DND-41 (cell line): ENCODE results near the gene SLC16A10.

ENCODE experiments used
- ATAC-seq: fragments of 200-7000 bp; cut with Tn5 transposase; 3 replicates; pipeline ENCODE4 v1.9.1; 2021; ENCODE audit warnings: low read depth; ENCODE audit not compliant: insufficient read depth
- DNase-seq: peaks from one replicate; pipeline ENCODE4 v3.0.0-alpha.2; 2020
- H2AFZ ChIP-seq: 2 replicates; pipeline ENCODE4 v1.6.0; 2012; ENCODE audit warnings: low read depth, low read length
- H3K27ac ChIP-seq: 2 replicates; pipeline ENCODE4 v1.5.1; 2012; ENCODE audit warnings: low read length, inconsistent platforms
- H3K27me3 ChIP-seq: fragments of 200-600 bp; sonication (generic); 2 replicates; pipeline ENCODE4 v1.6.0; 2012; ENCODE audit warnings: low read length, mild to moderate bottlenecking, inconsistent platforms; ENCODE audit not compliant: insufficient read depth, poor library complexity
- H3K36me3 ChIP-seq: 2 replicates; pipeline ENCODE4 v1.5.1; 2012; ENCODE audit warnings: low read length, inconsistent platforms; ENCODE audit not compliant: insufficient read depth
- H3K4me1 ChIP-seq: 2 replicates; pipeline ENCODE4 v1.5.1; 2012; ENCODE audit warnings: mild to moderate bottlenecking, low read length; ENCODE audit not compliant: insufficient read depth
- H3K4me2 ChIP-seq: 2 replicates; pipeline ENCODE4 v1.6.0; 2012; ENCODE audit warnings: mild to moderate bottlenecking, moderate library complexity, low read length, inconsistent platforms; ENCODE audit not compliant: insufficient read depth
- H3K4me3 ChIP-seq, 2 experiments: fragments of 200-600 bp in 1 of 2; shearing (Covaris generic) in 1 of 2; 2 replicates each; pipeline ENCODE4 v1.5.1; 2012 to 2016; ENCODE audit warnings: inconsistent platforms in 2 of 2, low read length in 2 of 2, mild to moderate bottlenecking in 2 of 2, low read depth in 1 of 2, moderate library complexity in 1 of 2
- H3K79me2 ChIP-seq: 2 replicates; pipeline ENCODE4 v1.6.0; 2012; ENCODE audit warnings: low read length, inconsistent platforms; ENCODE audit not compliant: insufficient read depth
- H3K9ac ChIP-seq: 2 replicates; pipeline ENCODE4 v1.6.0; 2012; ENCODE audit warnings: low read depth, mild to moderate bottlenecking, inconsistent platforms, low read length, moderate library complexity
- H3K9me3 ChIP-seq: 2 replicates; pipeline ENCODE4 v1.5.1; 2012; ENCODE audit warnings: low read length, moderate library complexity, mild to moderate bottlenecking, inconsistent platforms; ENCODE audit not compliant: insufficient read depth, severe bottlenecking
- H4K20me1 ChIP-seq: 2 replicates; pipeline ENCODE4 v1.6.0; 2012; ENCODE audit warnings: low read length; ENCODE audit not compliant: insufficient read depth
- EZH2 ChIP-seq: IDR thresholded peaks from 3 replicates; pipeline ENCODE4 v1.6.1; 2012; ENCODE audit warnings: borderline replicate concordance, low read depth, mild to moderate bottlenecking, moderate library complexity, low read length, inconsistent platforms; ENCODE audit not compliant: severe bottlenecking
- TF ChIP-seq, protein P1 (sequence below): IDR thresholded peaks from 2 replicates; pipeline ENCODE4 v1.5.1; 2012; ENCODE audit warnings: borderline replicate concordance, low read length, moderate library complexity, mild to moderate bottlenecking; ENCODE audit not compliant: poor library complexity, severe bottlenecking; ENCODE audit errors: extremely low read depth

The SLC16A10 gene

DNA sequence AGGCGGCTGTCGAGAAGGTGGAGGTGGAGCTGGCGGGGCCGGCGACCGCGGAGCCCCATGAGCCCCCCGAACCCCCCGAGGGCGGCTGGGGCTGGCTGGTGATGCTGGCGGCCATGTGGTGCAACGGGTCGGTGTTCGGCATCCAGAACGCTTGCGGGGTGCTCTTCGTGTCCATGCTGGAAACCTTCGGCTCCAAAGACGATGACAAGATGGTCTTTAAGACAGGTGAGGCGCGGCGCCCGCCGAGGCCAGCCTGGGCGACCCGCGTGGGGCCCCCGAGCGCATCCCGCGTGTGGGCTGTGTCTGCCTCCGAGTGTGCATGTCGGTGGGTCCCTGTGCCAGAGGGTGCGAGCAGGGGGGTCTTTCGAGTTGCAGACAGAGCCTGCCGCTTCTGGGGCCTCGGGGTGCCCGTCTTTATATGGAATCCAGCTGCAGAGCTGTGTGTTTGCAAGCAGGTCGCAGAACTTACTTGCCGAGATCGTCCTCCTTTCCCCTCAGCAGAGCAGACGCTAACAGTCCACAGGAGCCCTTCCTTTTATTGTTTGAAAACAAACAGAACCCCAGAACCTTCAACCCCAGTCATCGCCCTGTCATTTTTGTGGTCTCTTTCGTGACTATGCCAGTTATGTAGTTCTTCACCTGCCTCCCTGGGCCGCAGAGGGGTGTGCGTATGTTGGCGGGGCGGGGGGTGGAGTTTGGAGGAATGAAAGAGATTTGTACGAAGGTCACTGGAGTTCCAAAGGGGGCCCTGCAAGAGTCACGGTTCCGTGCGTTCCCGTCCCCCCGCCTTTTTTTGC, 766 bp downstream of the SLC16A10 start:
- Histone ChIP-seq H3K27ac (no peak overlapping the region; the same call in 1 of the 2 replicates), H4K20me1 (no peaks in the 10 kb centered on the region), H3K9ac (peak overlapping the region; percentile 60), H2AFZ (peak overlapping the region; percentile 98), H3K4me1 (peaks cover 27% of the 10 kb centered on the region), H3K4me3 (peak overlapping the region; percentile 45 to 84; a peak in 3 of 4 replicates), H3K36me3 (no peaks in the 10 kb centered on the region), H3K79me2 (no peaks in the 10 kb centered on the region), H3K27me3 (peaks cover 19% of the 10 kb centered on the region), H3K9me3 (no peaks in the 10 kb centered on the region), H3K4me2 (peak overlapping the region; percentile 91)
- DNase-seq (peak; percentile 59), ATAC-seq (peak; percentile 27)
- TF ChIP-seq, protein P1, sequence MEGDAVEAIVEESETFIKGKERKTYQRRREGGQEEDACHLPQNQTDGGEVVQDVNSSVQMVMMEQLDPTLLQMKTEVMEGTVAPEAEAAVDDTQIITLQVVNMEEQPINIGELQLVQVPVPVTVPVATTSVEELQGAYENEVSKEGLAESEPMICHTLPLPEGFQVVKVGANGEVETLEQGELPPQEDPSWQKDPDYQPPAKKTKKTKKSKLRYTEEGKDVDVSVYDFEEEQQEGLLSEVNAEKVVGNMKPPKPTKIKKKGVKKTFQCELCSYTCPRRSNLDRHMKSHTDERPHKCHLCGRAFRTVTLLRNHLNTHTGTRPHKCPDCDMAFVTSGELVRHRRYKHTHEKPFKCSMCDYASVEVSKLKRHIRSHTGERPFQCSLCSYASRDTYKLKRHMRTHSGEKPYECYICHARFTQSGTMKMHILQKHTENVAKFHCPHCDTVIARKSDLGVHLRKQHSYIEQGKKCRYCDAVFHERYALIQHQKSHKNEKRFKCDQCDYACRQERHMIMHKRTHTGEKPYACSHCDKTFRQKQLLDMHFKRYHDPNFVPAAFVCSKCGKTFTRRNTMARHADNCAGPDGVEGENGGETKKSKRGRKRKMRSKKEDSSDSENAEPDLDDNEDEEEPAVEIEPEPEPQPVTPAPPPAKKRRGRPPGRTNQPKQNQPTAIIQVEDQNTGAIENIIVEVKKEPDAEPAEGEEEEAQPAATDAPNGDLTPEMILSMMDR = no peak
- peak; percentile 84 for TF ChIP-seq EZH2

DNA sequence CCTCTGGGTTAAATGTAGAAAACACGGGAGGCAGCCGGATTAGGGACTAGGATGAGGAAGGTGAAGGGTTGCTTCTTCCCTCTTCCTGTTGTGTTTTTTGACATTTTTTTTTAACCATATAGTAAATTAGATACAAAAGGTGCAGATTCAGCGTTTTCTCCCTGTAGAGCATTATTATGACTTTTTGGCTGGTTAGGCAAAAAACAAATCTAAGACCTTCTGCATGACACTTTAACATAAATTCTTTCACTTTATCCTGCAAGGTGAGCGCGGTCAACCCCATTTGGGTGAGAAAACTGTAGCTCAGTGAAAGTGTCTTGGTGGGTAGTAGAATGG, 1.3 kb downstream of the SLC16A10 start:
- peak overlapping the region; percentile 98 for H2AFZ ChIP-seq
- peaks cover 27% of the 10 kb centered on the region for H3K4me1 ChIP-seq
- no peaks in the 10 kb centered on the region for H3K79me2 ChIP-seq
- TF ChIP-seq, protein P1 = no peak
- no peak for TF ChIP-seq EZH2
- no peaks in the 10 kb centered on the region for H3K9me3 ChIP-seq
- no peaks in the 10 kb centered on the region for H4K20me1 ChIP-seq
- peak overlapping the region; percentile 45 to 84; a peak in 3 of 4 replicates for H3K4me3 ChIP-seq
- peak overlapping the region; percentile 91 for H3K4me2 ChIP-seq
- H3K36me3 ChIP-seq = no peaks in the 10 kb centered on the region
- H3K27ac ChIP-seq = no peak overlapping the region
- DNase-seq = no peak
- peak overlapping the region; percentile 60 for H3K9ac ChIP-seq
- ATAC-seq = no peak
- H3K27me3 ChIP-seq = peaks cover 19% of the 10 kb centered on the region

DNA sequence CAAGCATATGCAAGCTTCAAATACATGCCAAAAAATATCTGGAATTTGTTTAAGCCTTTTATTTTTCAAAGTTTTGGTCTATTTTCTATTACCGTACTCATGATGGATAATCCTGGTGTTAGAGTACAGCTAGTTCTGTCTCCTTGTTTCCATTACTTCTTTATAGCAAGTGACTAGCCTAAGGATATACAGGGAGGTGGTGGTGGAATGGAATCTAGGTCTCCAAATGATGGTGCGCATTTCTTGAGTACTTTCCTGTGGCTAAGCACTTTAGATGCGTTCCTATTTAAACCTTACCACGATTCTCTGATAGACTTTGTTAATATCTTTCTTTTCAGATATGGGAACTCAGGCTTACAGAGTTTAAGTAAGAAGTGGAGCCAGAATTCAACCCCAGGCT, 3.5 kb downstream of the SLC16A10 start:
- TF ChIP-seq, protein P1 = no peak
- TF ChIP-seq EZH2 = no peak

More for the DNA sequence above, 3.5 kb downstream of the SLC16A10 start:
- no peaks in the 10 kb centered on the region for H3K9me3 ChIP-seq
- no peak overlapping the region for H2AFZ ChIP-seq
- H3K79me2 ChIP-seq = no peaks in the 10 kb centered on the region
- no peaks in the 10 kb centered on the region for H3K36me3 ChIP-seq
- no peak overlapping the region for H3K4me3 ChIP-seq
- DNase-seq (no peak), ATAC-seq (no peak)
- H3K9ac ChIP-seq = no peak overlapping the region
- peaks cover 27% of the 10 kb centered on the region for H3K4me1 ChIP-seq
- no peak overlapping the region for H3K27ac ChIP-seq
- H3K27me3 ChIP-seq = peaks cover 19% of the 10 kb centered on the region
- H3K4me2 ChIP-seq = no peak overlapping the region
- no peaks in the 10 kb centered on the region for H4K20me1 ChIP-seq
